ENCODE results near the gene CHST1.

The CHST1 gene

GRCh38 chr11:45617871-45618601 lies 47.4 kb downstream of the CHST1 start:
- H3K4me2 ChIP-seq = no peak overlapping the region
- no peak overlapping the region for H3K27ac ChIP-seq

GRCh38 chr11:45616802-45617549 lies 48.4 kb downstream of the CHST1 start:
- no peak overlapping the region for H3K4me3 ChIP-seq (IDR thresholded peaks at IDR 0.05; ENCODE audit: insufficient read depth, low read depth, low read length)
- no peak overlapping the region for H3K4me2 ChIP-seq
- no peak overlapping the region for H3K9ac ChIP-seq
- H2AFZ ChIP-seq (ENCODE audit: low read depth) = no peak overlapping the region
- H3K36me3 ChIP-seq (ENCODE audit: insufficient read depth) = no peaks in the 10 kb centered on the region
- no peaks in the 10 kb centered on the region for H3K4me1 ChIP-seq (ENCODE audit: low read depth, poor library complexity, severe bottlenecking)
- TF ChIP-seq, protein P1, sequence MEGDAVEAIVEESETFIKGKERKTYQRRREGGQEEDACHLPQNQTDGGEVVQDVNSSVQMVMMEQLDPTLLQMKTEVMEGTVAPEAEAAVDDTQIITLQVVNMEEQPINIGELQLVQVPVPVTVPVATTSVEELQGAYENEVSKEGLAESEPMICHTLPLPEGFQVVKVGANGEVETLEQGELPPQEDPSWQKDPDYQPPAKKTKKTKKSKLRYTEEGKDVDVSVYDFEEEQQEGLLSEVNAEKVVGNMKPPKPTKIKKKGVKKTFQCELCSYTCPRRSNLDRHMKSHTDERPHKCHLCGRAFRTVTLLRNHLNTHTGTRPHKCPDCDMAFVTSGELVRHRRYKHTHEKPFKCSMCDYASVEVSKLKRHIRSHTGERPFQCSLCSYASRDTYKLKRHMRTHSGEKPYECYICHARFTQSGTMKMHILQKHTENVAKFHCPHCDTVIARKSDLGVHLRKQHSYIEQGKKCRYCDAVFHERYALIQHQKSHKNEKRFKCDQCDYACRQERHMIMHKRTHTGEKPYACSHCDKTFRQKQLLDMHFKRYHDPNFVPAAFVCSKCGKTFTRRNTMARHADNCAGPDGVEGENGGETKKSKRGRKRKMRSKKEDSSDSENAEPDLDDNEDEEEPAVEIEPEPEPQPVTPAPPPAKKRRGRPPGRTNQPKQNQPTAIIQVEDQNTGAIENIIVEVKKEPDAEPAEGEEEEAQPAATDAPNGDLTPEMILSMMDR (conservative IDR thresholded peaks at IDR 0.05; ENCODE audit: low read depth, low read length) = no peak
- H3K27ac ChIP-seq = no peak overlapping the region
- H4K20me1 ChIP-seq (ENCODE audit: insufficient read depth) = no peaks in the 10 kb centered on the region
- no peaks in the 10 kb centered on the region for H3K79me2 ChIP-seq (ENCODE audit: insufficient read depth, low read depth)
- no peaks in the 10 kb centered on the region for H3K27me3 ChIP-seq (ENCODE audit: insufficient read depth, low read depth)

More at GRCh38 chr11:45617871-45618601, 47.4 kb downstream of the CHST1 start:
- H3K4me3 ChIP-seq (IDR thresholded peaks at IDR 0.05; ENCODE audit: insufficient read depth, low read depth, low read length) = no peak overlapping the region
- H3K79me2 ChIP-seq (ENCODE audit: insufficient read depth, low read depth) = no peaks in the 10 kb centered on the region
- H3K9ac ChIP-seq = no peak overlapping the region
- no peaks in the 10 kb centered on the region for H3K4me1 ChIP-seq (ENCODE audit: low read depth, poor library complexity, severe bottlenecking)
- no peaks in the 10 kb centered on the region for H3K36me3 ChIP-seq (ENCODE audit: insufficient read depth)
- TF ChIP-seq, protein P1 (conservative IDR thresholded peaks at IDR 0.05; ENCODE audit: low read depth, low read length) = no peak
- no peaks in the 10 kb centered on the region for H3K27me3 ChIP-seq (ENCODE audit: insufficient read depth, low read depth)
- no peak overlapping the region for H2AFZ ChIP-seq (ENCODE audit: low read depth)
- no peaks in the 10 kb centered on the region for H4K20me1 ChIP-seq (ENCODE audit: insufficient read depth)

- Histone ChIP-seq H4K20me1 (ENCODE audit: insufficient read depth) (no peaks in the 10 kb centered on the region), H3K27me3 (ENCODE audit: insufficient read depth, low read depth) (no peaks in the 10 kb centered on the region), H3K4me1 (ENCODE audit: low read depth, poor library complexity, severe bottlenecking) (no peaks in the 10 kb centered on the region), H3K79me2 (ENCODE audit: insufficient read depth, low read depth) (no peaks in the 10 kb centered on the region), H2AFZ (ENCODE audit: low read depth) (no peak overlapping the region), H3K36me3 (ENCODE audit: insufficient read depth) (no peaks in the 10 kb centered on the region), H3K27ac (no peak overlapping the region), H3K4me3 (IDR thresholded peaks at IDR 0.05; ENCODE audit: insufficient read depth, low read depth, low read length) (no peak overlapping the region), H3K4me2 (no peak overlapping the region), H3K9ac (no peak overlapping the region)
- TF ChIP-seq, protein P1 (conservative IDR thresholded peaks at IDR 0.05; ENCODE audit: low read depth, low read length) = no peak
These were observed 50.1 kb downstream of the CHST1 start for GRCh38 chr11:45615182-45615792.

GRCh38 chr11:45614196-45614828 lies 51.1 kb downstream of the CHST1 start:
- Histone ChIP-seq H2AFZ (ENCODE audit: low read depth) (no peak overlapping the region), H3K4me2 (no peak overlapping the region), H4K20me1 (ENCODE audit: insufficient read depth) (no peaks in the 10 kb centered on the region), H3K4me3 (IDR thresholded peaks at IDR 0.05; ENCODE audit: insufficient read depth, low read depth, low read length) (no peak overlapping the region), H3K79me2 (ENCODE audit: insufficient read depth, low read depth) (no peaks in the 10 kb centered on the region), H3K9ac (no peak overlapping the region), H3K4me1 (ENCODE audit: low read depth, poor library complexity, severe bottlenecking) (no peaks in the 10 kb centered on the region), H3K27me3 (ENCODE audit: insufficient read depth, low read depth) (no peaks in the 10 kb centered on the region), H3K36me3 (ENCODE audit: insufficient read depth) (no peaks in the 10 kb centered on the region), H3K27ac (no peak overlapping the region)
- TF ChIP-seq, protein P1 (conservative IDR thresholded peaks at IDR 0.05; ENCODE audit: low read depth, low read length) = no peak

Measured in KMS-11 (cell line).